Activated CD4-positive, alpha-beta memory T cell treated with anti-CD3 and anti-CD28 coated beads, Interleukin-2, amount 10 ng/mL, durations not matched to agents 7 days and 5 days (primary cell): ENCODE data around the gene SH3TC2. TPM values are rescaled to one million over a fixed set of nuclear protein-coding genes. Genes with fewer than 3 reads are reported as not detected.

Experiments used
- CTCF ChIA-PET: fragments of 350-600 bp; sonication (Branson Sonifier 250); formaldehyde crosslinking; loops from one replicate; lab custom pipeline; 2021; ENCODE audit warnings: antibody characterized with exemption, inconsistent platforms; lab: Charles Lee
- POLR2A ChIA-PET: fragments of 350-600 bp; sonication (Branson Sonifier 250); formaldehyde crosslinking; loops from one replicate; lab custom pipeline; 2021; ENCODE audit warnings: antibody characterized with exemption; lab: Charles Lee
- DNase-seq: peaks from one replicate; pipeline ENCODE4 v3.0.0-alpha.2; 2020
- H3K27ac Mint-ChIP-seq: one replicate; pipeline ENCODE4 v1.8.0; 2021; ENCODE audit warnings: mild to moderate bottlenecking, mixed read lengths
- H3K27me3 Mint-ChIP-seq: one replicate; pipeline ENCODE4 v1.8.0; 2021; ENCODE audit warnings: mixed read lengths
- H3K36me3 Mint-ChIP-seq: one replicate; pipeline ENCODE4 v1.8.0; 2021; ENCODE audit warnings: low read depth, mixed read lengths
- H3K4me1 Mint-ChIP-seq: one replicate; pipeline ENCODE4 v1.8.0; 2021; ENCODE audit warnings: mixed read lengths
- H3K4me3 Mint-ChIP-seq: one replicate; pipeline ENCODE4 v1.8.0; 2021; ENCODE audit warnings: mild to moderate bottlenecking, mixed read lengths
- H3K9me3 Mint-ChIP-seq: one replicate; pipeline ENCODE4 v1.8.0; 2021; ENCODE audit warnings: mixed read lengths
- total RNA-seq, 2 experiments: library from RNA; stranded (reverse); gene quantifications; one replicate each; pipeline ENCODE4 v1.2.3, GENCODE V29; 2021

The SH3TC2 gene
- total RNA-seq, 2 experiments from 2014 or later: not detected

DNA sequence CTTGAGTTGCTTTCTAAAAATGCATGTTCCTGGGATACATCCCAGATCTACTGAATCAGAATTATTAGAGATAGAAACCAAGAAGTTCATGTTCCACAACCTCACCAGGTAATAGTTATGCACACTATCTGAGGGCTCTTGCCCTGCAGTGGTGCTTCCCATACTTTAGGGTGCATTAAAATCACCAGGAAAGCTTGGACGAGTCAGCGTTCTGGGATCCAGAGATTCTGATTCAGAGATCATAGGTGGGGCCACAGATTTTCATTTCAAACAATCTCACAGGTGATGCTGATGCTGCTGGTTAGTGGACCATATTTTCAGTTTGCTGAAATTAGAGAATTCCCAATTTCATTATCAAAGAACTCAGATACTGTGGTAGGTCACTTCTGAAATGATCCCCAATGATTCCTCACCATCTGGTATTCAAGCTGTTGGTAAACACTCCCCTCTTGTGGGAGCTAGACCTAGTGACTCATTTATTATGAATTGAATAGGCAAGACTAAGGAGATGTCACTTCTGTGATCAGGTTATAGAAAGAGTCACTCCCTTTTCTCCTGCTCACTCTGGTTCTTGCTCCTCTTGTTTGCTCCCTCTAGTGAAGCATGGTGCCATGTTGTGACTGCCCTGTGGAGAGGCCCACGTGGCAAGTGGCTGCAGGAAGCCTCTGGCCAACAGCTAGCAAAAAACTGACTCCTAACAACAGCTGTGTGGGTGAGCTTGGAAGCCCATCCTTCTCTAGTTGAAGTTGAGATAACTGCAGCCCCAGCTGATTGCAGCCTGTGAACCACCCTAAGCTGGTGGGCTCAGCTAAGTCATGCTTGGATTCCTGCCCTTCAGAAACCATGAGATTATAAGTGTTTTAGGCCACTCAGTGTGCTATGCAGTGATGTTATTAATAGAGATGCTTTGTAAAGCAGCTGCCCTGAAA lies 59.8 kb downstream of the SH3TC2 start:
- ChIA-PET POLR2A (no interaction called here), CTCF (interaction anchor here (1.1 to 2.8 kb wide), 7 partner anchors 32 to 272 kb away, joined by 5 to 12 read pairs (median 6); no protein-coding TSS in a partner anchor)
- Mint-ChIP-seq H3K4me3 (no peak overlapping the region), H3K27me3 (peaks cover 16% of the 10 kb centered on the region), H3K36me3 (no peaks in the 10 kb centered on the region), H3K9me3 (no peaks in the 10 kb centered on the region), H3K27ac (no peak overlapping the region), H3K4me1 (no peaks in the 10 kb centered on the region)
- DNase-seq: no peak

DNA sequence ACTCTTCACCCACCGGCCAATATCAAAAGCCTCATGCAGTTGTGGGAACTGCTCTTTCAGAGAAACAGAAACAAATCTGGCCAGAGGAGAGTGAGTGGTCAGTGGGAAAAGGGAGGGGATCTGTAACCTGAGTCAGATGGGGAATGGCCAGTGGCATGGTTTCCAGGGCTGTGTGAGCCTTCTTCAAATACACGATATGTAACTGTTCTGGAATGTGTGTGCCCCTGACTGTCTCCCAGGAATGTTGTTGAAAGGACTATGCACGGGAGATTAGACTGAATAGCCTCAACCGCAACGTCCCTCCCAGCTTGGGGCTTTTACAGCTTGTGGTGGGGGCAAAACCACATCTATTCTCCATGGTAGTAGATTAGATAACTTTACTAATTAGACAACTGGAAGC lies 60.8 kb downstream of the SH3TC2 start:
- Mint-ChIP-seq H3K4me3 (no peak overlapping the region), H3K27me3 (peaks cover 23% of the 10 kb centered on the region), H3K9me3 (no peaks in the 10 kb centered on the region), H3K27ac (no peak overlapping the region), H3K36me3 (no peaks in the 10 kb centered on the region), H3K4me1 (no peaks in the 10 kb centered on the region)
- ChIA-PET POLR2A (no interaction called here), CTCF (interaction anchor here (0.9 to 2.8 kb wide), 6 partner anchors 12 to 271 kb away, joined by 3 to 12 read pairs (median 6); no protein-coding TSS in a partner anchor)
- DNase-seq: no peak

DNA sequence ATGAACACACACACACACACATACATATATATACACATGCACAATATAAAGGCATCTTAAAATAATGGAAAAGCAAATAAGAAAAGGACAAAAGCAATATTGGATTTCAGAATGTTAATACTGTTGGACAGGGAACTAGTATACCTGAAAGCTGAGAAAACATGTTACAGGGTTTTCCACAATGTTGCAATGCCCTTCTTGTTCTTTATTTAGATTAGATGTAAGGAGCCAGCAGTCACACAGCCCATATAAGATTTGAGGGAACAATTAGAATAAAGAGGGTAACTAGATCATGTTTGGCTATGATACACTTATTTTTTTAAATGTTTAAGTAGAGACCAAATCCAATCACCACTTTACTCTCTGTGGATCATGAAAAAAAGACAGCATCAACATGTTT lies 61.7 kb downstream of the SH3TC2 start:
- ChIA-PET POLR2A (no interaction called here), CTCF (interaction anchor here (1.5 to 2.8 kb wide), 3 partner anchors 260 to 270 kb away, joined by 6 to 12 read pairs (median 6); no protein-coding TSS in a partner anchor)
- H3K9me3 Mint-ChIP-seq: no peaks in the 10 kb centered on the region
- no peak overlapping the region for H3K4me3 Mint-ChIP-seq
- H3K27me3 Mint-ChIP-seq: peaks cover 28% of the 10 kb centered on the region
- DNase-seq: no peak
- H3K27ac Mint-ChIP-seq: no peak overlapping the region
- no peaks in the 10 kb centered on the region for H3K4me1 Mint-ChIP-seq
- H3K36me3 Mint-ChIP-seq: no peaks in the 10 kb centered on the region

DNA sequence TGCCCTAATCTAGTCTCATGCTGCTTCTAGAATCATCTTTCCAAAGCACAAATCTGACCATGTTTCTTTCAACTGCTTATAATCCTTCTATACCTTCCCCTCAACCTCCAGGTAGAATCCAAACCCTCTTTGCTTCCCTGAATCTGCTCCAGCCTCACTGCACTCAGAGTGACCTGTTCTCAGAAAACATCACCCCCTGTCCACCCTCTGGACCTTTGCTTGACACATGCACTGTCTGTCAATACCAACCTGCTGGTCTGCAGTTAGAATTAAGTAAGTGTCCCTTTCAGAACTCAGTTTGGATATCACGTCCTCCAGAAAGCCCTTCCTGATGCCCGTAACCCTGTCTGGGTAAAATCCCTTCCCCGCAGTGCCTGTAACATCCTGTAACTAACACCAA lies 63.1 kb downstream of the SH3TC2 start:
- Mint-ChIP-seq H3K36me3 (no peaks in the 10 kb centered on the region), H3K27ac (no peak overlapping the region), H3K27me3 (peaks cover 31% of the 10 kb centered on the region), H3K4me3 (no peak overlapping the region), H3K4me1 (no peaks in the 10 kb centered on the region), H3K9me3 (no peaks in the 10 kb centered on the region)
- no peak for DNase-seq
- CTCF ChIA-PET: interaction anchor here (0.8 to 4.7 kb wide), 4 partner anchors 42 to 263 kb away, joined by 3 to 48 read pairs (median 4); no protein-coding TSS in a partner anchor
- POLR2A ChIA-PET: no interaction called here

DNA sequence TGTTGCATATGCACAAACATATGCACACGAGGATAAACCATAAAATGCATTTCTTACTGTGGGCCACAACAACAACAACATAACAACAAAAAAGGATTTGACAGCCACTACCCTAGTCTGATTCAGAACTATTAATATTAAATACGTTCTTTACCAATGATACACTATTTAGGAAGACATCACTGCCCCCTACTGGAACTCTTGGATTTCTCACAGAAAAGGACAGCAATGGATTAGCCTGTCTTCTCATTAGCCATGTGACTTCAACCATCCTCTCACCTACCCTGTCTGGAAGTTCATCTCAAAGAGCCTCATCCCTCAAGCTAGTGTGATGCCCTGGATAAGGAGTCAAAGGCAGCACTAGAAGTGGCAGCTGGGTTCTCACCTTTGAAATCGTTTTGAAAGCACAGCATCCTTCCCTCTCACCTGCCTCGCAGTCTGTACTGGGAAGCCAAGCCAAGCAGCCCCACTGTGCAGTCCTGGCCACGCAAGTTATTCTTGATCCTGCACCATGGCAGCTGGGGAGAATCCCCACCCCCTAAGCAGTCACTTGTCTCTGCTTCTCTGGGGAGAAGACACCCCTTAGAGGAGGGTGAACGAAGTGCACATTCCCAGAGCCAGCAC lies 64.6 kb downstream of the SH3TC2 start:
- POLR2A ChIA-PET: no interaction called here
- CTCF ChIA-PET: interaction anchor here (1.1 to 4.7 kb wide), 4 partner anchors 12 to 267 kb away, joined by 3 to 48 read pairs (median 5); no protein-coding TSS in a partner anchor
- no peaks in the 10 kb centered on the region for H3K4me1 Mint-ChIP-seq
- DNase-seq: peak; percentile 23
- H3K4me3 Mint-ChIP-seq: no peak overlapping the region
- H3K27ac Mint-ChIP-seq: no peak overlapping the region
- peaks cover 34% of the 10 kb centered on the region for H3K27me3 Mint-ChIP-seq
- no peaks in the 10 kb centered on the region for H3K9me3 Mint-ChIP-seq
- H3K36me3 Mint-ChIP-seq: no peaks in the 10 kb centered on the region

DNA sequence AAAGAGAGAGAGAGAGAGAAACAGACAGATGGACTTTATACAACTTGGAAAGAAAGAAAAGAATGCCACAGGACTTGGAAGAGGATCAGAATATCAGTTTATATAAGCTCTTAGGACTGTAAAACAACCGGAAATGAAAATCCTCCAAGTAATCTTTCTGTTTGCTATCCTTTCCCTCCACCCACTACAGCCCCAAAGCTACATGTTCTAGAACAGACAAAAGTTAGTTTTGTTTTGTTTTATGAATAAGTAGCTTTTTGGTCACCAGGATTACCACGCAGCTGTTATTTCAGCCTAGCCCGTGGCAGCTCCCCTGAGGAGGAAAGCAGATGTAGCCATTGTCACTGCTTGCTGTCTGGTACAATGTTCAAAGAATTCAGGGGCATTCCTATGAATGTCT lies 66.6 kb downstream of the SH3TC2 start:
- H3K27me3 Mint-ChIP-seq: peaks cover 30% of the 10 kb centered on the region
- ChIA-PET POLR2A (no interaction called here), CTCF (interaction anchor here (0.9 to 4.7 kb wide), 9 partner anchors 18 to 267 kb away, joined by 3 to 48 read pairs (median 4); no protein-coding TSS in a partner anchor)
- H3K9me3 Mint-ChIP-seq: no peaks in the 10 kb centered on the region
- H3K4me3 Mint-ChIP-seq: no peak overlapping the region
- no peak overlapping the region for H3K27ac Mint-ChIP-seq
- no peaks in the 10 kb centered on the region for H3K4me1 Mint-ChIP-seq
- H3K36me3 Mint-ChIP-seq: no peaks in the 10 kb centered on the region
- DNase-seq: no peak

DNA sequence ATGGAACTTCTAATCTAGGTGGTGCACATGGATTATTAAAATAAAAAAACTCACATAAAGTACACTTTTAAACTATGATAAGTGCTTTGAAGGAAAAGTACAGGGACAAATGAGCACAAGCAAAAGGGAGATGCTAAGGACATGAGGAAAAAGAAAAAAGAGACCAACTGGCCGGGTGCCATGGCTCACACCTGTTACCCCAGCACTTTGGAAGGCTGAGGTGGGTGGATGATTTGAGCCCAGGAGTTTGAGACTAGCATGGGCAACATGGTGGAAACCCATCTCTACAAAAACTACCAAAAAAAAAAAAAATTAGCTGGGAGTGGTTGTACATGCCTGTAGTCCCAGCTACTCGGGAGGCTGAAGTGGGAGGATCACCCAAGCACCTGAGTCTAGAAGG lies 67.1 kb downstream of the SH3TC2 start:
- POLR2A ChIA-PET: no interaction called here
- Mint-ChIP-seq H3K27ac (no peak overlapping the region), H3K36me3 (no peaks in the 10 kb centered on the region), H3K4me1 (no peaks in the 10 kb centered on the region), H3K9me3 (no peaks in the 10 kb centered on the region), H3K27me3 (peaks cover 25% of the 10 kb centered on the region), H3K4me3 (no peak overlapping the region)
- DNase-seq: no peak
- CTCF ChIA-PET: interaction anchor here (0.9 to 4.7 kb wide), 7 partner anchors 18 to 265 kb away, joined by 3 to 48 read pairs (median 4); no protein-coding TSS in a partner anchor

DNA sequence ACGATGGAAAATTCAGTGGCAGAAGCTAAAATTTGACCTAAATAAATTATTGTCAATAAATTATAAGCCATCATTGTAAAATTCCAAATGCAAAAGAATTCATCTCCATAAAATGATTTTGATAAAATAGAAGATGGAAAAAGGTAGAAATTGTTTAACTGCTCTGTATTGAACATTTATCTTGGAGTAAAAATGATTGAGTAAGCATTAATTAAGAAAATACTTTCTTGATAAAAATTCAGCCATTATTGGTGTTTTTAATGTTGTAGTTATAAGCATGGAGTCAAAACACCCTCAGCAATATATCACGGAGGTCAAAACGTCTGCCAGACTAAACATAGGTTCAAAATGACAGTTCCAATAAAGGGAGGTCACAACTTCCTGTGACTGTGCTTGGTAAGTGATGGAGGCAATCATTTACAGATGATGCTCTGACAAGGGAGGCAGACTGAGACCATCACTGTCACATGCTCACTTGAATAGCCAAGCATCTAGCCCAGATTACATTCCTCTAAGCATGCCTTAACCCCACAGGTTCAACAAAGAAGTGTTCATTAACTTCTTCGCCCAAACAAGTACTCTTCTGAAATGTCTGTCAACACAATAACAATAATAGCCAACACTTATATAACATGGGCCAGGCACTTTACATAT lies 69.5 kb downstream of the SH3TC2 start:
- Mint-ChIP-seq H3K9me3 (no peaks in the 10 kb centered on the region), H3K4me3 (no peak overlapping the region)

DNA sequence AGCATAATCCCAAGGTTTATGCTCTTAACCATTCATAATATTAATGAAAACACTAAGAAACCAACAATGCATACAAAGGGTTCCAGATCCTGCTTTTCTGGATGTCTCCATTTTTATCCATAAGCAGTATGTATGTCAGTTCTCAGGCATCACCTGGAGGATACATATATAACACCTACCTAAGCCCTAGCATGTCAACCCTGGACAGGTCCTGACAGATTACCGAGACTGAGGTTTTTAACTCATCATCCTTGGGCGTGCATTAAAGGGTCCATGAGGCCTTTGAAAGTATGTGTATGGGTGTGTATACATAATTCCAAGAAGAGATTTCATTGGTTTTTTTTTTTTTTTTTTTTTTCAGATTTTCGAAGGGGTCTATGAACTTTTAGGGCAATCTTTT lies 70.6 kb downstream of the SH3TC2 start:
- Mint-ChIP-seq H3K4me1 (no peaks in the 10 kb centered on the region), H3K27me3 (peaks cover 18% of the 10 kb centered on the region), H3K36me3 (no peaks in the 10 kb centered on the region), H3K9me3 (no peaks in the 10 kb centered on the region), H3K27ac (no peak overlapping the region), H3K4me3 (no peak overlapping the region)
- no peak for DNase-seq
- ChIA-PET POLR2A (no interaction called here), CTCF (interaction anchor here (0.7 to 1.0 kb wide), 3 partner anchors 41 to 258 kb away, joined by 3 to 4 read pairs (median 3); no protein-coding TSS in a partner anchor)

More for the DNA sequence above, 69.5 kb downstream of the SH3TC2 start:
- Mint-ChIP-seq H3K4me1 (no peaks in the 10 kb centered on the region), H3K27ac (no peak overlapping the region), H3K36me3 (no peaks in the 10 kb centered on the region), H3K27me3 (peaks cover 25% of the 10 kb centered on the region)
- CTCF ChIA-PET: interaction anchor here (1.0 kb wide), 1 partner anchor 261 kb away, joined by 3 read pairs; no protein-coding TSS in a partner anchor
- no peak for DNase-seq
- POLR2A ChIA-PET: no interaction called here

DNA sequence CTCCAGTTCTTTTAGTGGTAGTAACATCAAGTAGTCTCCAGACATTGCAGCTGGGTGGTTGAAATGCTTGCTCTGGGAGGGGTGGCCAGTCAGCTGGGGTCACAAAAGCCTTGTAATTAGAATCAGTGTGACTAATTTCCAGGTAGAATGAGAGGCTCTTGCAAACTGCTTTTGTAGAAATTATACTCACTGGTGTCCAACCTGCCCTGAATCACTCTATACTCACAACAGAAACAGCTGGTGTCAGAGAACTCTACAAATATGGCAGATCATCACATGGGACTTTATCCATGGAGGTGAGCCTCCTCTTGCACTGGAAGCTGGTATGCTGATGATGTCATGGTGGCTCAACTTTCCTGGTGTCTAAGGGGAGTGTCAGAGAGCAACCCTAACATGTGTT lies 71.3 kb downstream of the SH3TC2 start:
- Mint-ChIP-seq H3K27ac (no peak overlapping the region), H3K4me3 (no peak overlapping the region), H3K4me1 (no peaks in the 10 kb centered on the region), H3K36me3 (no peaks in the 10 kb centered on the region), H3K9me3 (no peaks in the 10 kb centered on the region), H3K27me3 (peaks cover 13% of the 10 kb centered on the region)
- no peak for DNase-seq
- ChIA-PET CTCF (interaction anchor here (0.7 to 1.3 kb wide), 4 partner anchors 41 to 261 kb away, joined by 3 to 4 read pairs (median 3); no protein-coding TSS in a partner anchor), POLR2A (no interaction called here)

DNA sequence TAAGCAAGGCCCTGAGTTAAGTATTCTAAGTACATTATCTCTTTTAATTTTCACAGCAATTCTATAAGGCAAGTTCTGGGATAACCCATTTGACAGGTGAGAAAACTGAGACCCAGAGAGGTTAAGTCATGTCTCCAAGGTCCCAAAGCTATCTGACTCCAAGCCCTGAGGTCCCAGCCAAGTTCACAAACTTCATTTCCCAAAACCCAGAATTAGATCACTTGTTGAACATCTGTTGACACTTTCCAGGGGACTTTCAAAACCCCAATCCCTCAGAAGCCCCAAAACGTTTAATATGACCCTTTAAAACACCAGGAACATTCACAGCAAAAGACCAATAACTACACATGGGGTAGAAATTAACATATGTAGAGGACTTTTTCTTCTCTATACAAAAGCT lies 72.0 kb downstream of the SH3TC2 start:
- Mint-ChIP-seq H3K36me3 (no peaks in the 10 kb centered on the region), H3K27me3 (peaks cover 14% of the 10 kb centered on the region), H3K4me3 (no peak overlapping the region), H3K9me3 (no peaks in the 10 kb centered on the region), H3K4me1 (no peaks in the 10 kb centered on the region), H3K27ac (no peak overlapping the region)
- ChIA-PET POLR2A (no interaction called here), CTCF (interaction anchor here (0.8 to 1.3 kb wide), 2 partner anchors 11 to 260 kb away, joined by 3 read pairs; no protein-coding TSS in a partner anchor)
- no peak for DNase-seq

DNA sequence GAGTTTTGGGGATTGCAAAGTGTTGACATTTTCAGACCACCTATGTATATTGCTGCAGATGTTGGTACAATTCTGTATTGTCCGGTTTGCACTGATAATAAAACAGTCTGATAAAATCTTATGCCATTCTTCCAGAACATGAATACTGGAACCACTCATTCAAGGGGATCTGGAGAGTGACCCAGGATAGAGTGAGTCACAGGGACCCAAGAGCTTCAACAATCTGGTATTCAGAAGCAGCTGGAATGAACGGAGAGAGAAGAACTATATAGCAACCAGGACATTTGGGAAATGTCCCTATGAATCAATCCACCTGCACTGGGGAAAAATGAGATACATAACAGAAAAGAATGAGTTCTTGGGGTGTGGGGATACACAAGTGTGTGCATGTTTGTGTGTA lies 73.3 kb downstream of the SH3TC2 start:
- ChIA-PET POLR2A (no interaction called here), CTCF (interaction anchor here (0.7 kb wide), 1 partner anchor 252 kb away, joined by 3 read pairs; no protein-coding TSS in a partner anchor)
- Mint-ChIP-seq H3K4me3 (no peak overlapping the region), H3K36me3 (no peaks in the 10 kb centered on the region), H3K27me3 (peaks cover 12% of the 10 kb centered on the region), H3K4me1 (no peaks in the 10 kb centered on the region), H3K27ac (no peak overlapping the region), H3K9me3 (no peaks in the 10 kb centered on the region)
- DNase-seq: no peak
